DMS79 (cell line): Measurements from ENCODE around the gene COMTD1.

Experiments
- DNase-seq: peaks from one replicate; lab custom pipeline; 2025; lab: John Stamatoyannopoulos, UW

The COMTD1 gene

DNA sequence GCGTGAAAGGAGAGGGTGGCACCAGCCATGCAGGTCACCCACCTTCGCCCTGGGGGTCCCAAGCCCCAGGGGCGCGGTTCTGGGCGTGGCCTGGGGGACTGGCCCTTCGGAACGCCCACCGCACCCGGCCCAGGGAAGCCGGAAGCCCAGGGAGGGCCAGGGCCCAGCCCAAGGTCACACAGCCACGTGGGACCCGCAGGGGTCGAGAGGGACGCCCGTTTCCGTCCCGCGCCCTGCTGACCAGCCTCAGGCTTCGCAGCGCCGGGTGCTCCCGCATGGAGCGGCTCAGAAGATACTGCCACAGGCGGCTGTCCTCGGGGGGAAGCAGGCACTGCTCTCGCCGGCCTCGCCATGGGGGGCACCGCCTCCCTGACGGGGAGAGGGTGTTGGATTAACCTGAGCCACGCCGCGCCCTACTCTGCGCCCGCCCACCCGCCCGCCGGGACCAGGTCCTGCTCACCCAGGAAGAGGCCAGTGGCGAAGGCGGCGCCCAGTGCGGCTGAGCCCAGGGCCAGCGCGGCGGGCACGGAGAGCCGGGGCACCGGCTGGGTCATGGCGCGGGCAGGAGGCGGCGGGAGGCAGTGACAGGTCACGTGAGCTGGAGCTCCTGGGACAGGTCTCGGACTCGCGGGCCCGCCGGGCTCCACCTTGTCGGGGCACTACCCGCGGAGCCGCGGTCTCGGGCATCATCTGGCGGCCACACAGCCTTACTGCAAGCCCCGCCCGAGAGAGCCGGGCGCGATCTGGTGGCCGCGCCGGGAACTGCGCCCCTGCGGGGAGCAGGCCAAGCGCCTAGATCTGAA, at the start of gene COMTD1:
Gene COMTD1 (minus strand): TSS at position 583 of the 803 bp plus-strand sequence. CDS start 29 bp downstream, at position 554.
- DNase-seq, result peak; percentile 64

DNA sequence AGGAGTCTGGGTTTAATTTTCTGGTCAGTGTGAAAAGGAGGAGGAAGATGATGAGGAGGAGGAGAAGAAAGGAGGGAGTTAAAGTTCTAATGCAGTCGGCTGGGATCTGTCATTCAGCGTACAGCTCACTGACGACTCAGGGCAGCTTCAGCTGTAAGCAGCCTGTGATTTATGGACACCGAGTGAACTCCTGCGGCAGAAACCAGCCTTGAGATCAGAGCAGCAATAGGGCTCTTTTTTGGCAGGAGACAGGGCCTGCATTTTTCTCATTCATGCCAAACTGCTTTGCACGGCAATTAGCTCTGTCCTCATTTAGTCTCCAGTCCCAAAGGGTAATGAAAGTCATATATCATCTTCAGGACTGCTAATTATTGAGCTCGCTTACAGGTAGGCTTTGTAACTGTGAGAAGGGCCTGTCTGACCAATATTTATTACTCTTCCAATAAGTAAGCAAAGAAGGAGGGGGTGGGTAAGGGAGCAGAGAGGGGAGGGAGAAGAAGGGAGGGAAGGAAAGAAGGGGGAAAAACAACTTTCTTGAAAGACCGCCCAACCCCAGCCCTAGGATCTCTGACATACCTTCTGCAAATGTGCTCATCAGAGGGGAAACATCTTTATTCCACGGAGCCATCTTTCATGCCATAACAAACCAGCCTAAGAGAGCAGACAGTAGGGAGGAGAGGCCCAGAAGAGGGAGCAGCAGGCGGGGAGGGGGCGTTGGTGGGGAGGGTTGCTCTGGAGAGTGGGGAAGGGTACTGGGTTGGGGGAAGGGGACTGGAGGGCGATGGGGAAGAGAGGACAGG, 48.1 kb upstream of the COMTD1 start:
- no peak for DNase-seq

DNA sequence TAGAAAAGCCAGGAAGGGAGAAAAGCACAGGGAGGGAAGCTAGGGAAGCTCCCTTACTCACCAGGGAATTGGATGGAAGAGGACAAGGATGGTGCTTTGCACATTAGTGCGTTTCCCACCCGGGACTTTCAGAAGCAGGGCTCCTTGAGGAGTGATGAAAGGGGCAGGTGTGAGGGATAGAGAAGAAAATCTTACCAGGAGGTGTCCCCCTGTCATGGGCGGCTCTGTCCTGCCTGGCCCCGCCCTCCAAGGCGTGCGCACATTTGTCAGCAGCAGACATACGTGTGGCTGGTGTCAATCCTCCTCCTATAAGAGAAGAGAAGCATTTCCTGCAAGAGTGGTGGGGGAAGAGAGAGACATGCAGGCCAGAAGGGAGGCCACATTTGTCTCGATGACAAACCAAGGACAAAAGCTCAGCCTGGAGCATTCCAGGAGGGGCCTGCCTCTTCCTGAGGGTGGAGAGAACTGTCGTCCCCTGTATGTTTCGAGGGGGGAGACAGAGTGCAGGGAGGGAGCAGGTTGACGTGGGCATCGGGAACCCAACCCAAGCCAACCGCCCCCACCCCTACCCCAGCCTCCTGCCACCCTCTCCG, 47.4 kb upstream of the COMTD1 start:
- DNase-seq, result no peak

DNA sequence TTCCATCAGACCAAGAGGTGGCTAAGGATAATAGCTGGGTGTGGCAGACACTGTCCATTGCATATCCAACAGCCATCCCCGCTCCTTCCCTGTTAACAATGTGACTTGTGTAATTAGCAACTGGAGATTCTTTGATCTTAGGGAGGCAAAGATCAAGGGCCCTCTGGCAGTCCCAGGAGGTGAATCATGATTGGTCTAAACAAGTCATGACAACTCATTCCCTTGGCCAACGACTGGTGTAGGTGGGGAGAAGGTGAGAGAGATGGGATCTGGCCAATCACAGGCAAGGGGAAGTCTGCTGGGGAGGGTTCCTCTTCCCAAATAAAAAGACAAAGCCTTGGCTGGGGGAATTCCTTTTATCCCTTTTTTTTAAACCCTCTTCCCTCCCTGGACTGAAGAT, 46.2 kb upstream of the COMTD1 start:
- no peak for DNase-seq

DNA sequence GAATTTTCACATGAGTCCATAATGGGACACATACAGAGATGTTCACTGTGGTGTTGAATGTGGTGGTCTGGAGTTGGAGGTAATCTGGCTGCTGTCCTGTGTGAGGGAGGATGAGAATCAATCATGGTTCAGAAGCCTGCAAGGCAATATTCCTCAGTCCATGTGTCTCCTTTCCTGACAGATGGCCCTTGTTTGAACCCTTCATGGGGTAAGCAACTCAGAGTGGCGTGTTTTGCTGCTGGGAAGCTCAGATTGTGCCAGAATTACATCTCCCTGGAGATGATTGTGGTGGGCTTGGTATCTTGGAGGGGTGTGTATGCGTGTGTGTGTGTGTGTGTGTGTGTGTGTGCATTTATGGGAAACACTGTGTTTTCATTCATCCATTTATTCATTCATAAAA, 44.5 kb upstream of the COMTD1 start:
- no peak for DNase-seq

DNA sequence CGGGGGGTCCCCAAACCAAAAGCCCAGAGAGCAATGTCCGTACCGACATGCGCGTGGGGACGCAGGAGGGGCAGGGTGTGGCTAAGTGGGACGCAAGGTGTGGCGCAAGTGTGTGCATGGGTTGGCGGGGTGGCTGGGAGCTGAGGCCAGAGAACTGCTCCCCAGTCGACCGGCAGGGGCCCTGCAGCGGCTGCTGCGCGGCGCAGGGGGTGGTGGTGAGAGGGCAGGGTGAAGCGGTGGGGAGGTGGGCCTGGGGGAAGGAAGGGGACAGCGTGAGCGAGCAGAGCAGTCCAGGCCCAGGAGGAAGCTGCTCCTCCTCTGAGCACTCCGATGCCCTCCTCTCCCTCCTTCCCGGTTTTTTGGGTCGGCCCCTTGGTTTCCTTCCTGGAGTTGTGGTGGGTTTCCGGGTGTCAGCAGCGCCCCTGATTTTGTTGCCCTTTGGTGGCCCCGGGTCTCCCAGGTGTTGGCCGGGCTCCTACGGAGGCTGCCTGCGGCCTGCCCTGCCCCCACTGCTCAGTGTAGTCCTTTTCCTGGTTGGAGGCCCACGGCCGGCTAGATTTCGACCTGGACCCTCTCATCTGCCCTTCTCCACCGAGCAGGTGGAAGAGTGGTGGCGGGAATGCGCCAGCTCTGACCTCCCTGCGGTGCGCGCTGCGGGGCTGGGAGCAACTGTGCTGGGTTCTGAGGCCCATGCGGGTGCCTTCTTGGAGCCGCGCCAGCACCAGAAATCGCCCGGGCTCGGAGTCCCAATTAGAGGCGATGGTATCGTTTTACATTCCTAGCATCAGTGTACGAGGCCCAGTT, 40.5 kb upstream of the COMTD1 start:
- DNase-seq, result no peak

DNA sequence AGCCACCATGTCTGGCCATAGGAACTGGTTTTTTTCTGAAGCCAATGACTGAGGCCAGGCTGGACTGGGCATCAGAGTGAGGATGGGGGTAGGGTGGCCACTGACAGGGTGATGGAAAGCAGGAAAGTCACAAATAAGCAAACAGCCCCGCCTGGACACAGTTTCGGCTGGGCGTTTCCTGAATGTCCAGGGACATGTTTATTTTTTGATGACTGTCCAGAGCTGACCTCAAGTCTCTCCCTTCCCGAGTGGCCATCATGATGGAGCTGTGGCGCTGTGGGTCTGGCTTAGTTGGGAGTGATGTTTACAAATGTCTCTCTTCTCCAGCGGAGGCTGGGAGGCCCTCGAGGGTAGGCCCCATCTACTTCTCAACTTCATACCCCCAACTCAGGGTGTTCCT, 37.1 kb upstream of the COMTD1 start:
- no peak for DNase-seq

DNA sequence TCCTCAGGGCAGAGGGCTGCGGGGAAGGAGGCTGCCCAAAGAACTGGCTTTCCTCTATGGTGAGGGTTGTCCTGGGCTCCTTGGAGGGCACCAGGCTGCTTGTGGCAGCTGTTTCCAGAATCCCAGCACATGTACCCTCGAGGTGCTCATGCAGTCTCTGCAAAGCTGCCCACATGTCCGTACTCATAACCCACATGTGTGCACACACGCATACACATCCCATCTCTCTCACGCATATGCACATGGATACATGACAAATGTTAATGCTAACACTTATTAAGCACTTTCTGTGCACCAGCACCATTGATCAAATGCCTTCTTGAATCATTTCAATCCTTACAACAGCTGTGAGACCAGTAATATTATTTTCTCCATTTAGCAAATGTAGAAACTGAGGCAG, 36.3 kb upstream of the COMTD1 start:
- no peak for DNase-seq

DNA sequence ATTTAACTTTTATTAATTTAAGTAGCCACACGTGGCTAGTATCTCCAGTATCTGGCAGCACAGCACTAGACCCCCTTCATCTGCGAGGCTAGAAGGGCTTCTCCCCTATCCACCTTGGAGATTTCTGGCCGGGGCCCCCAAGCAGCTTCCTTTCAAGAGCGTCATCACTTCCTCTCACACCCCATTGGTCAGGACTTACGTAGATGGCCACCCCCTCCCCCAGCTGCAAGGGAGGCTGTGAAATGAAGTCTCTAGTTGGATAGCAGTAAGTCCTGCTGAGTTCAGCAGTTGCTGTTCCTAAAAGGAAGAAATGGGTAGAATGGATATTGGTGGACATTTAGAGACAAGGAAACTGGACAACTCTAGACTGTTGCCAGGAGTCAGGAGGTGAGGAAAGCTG, 33.8 kb upstream of the COMTD1 start:
- no peak for DNase-seq

DNA sequence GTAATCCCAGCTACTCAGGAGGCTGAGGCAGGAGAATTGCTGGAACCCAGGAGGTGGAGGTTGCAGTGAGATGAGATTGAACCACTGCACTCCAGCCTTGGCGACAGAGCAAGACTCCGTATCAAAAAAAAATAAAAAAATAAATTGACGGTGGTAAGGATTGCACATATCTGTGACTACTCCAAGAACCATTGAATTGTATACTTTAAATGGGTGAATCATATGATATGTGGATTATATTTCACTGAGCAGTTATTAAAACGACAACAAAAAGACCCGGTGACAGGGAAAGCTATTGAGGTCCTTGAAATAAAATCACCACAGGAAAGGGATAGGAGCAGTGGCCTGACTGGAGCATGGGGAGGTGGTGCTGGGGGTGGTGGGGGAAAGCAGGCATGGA, 31.2 kb upstream of the COMTD1 start:
- DNase-seq, result no peak

DNA sequence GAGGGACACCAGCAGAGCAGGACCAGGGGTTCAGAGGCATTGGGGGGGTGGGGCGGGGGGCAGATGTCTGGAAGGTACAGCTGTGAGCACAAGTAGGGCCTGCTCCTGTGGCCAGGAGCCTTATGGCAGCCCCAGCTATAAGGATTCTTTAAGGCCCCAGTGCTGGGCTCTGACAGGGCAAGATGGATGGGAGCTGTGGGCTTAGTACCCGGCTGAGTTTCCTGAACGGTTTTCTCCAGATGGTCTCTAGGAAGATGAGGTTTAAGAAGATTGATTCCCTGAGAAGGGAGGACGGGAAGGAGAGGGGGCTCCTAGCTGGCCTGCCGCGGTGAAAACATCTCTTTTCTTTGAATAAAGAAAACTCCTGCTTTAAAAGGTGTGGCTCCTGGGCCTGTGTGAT, 30.1 kb upstream of the COMTD1 start:
- DNase-seq, result no peak

DNA sequence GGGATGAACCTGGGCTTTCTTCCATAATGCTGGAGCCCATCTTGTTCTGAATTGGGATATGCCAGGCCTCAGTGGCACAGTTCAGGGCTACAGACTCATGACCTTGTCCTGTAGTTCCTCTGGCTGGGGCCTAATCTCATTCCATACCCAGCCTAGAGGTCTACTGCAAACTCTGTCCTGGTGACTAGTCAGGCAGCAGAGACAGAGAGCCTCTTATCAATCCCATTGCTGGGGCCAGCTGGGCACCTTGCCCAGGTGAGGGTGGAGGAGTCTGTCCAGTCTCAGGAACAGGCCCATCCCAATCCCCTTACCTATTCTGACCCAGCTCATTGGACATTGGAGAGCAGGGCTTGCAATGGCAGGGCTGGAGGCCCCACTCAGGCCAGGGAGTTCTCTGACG, 28.0 kb upstream of the COMTD1 start:
- no peak for DNase-seq

DNA sequence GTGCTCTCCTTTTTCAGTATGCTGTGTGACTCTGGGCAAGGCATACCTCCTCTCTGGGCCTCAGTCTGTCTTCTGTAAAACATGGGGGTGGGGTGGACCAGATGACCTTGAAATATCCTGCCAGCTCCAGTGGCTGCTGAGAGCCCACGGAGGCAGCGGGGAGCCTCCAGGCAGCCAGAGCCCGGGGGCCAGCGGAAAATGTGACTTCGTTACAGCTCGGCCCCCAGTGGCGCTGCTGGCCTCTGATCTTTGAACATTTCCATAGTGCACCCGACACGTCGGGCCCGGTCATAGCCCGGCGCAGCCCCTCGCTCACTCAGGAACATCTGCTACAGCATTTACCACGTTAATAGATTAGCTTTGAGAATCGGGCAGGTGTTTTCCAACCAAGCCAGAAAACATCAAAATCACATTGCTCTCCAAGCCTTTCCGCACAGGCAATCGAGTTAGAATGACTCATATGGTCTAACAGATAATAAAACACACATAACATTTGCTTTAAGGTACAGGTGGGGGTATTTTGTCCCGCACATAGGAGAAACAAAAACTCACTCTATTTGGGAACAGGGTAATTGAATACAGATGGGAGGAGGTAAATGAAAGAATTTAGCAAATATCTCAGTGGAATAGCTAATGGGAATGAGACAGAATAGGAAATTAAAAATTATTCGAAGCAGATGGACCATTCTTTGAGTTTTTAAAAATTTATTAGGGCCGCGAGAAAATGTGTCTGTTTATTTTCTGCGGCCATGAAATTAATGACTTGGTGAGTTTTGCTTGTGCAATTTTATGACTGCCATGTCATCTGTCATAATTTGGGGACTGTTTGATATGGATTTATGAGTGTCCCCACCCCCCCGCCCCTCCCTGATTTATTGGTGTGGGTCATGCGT, 26.3 kb upstream of the COMTD1 start:
- no peak for DNase-seq

DNA sequence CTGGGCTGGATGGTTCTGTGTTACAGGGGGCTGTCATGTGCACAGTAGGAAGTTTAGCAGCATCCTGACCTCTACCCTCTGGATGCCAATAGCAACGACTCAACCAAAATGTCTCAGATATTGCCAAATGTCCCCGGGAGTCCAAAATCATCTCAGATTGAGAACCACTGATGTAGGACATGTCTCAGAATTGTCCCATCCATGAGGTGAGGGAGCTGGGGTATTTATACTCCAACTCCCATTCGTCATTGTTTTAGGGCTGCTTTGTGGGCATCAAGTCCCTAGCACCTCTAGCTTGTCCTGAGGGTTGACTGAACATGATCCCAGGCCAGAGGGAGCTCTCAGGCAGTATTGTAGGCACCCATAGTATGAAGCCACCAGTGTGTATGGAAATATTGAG, 25.2 kb upstream of the COMTD1 start:
- no peak for DNase-seq

DNA sequence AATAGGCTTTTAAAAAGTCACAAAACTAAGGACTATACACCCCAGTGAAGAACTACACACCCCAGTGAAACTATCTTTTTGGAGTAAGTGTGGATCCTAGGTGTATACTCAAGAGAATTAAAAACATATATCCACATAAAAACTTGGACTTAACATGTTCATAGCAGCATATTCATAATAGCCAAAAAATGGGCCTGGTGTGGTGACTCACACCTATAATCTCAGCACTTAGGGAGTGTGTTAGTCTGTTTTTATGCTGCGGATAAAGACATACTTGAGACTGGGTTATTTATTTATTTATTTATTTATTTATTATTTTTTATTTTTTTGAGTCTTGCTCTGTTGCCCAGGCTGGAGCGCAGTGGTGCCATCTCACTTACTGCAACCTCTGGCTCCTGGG, 19.0 kb upstream of the COMTD1 start:
- no peak for DNase-seq

DNA sequence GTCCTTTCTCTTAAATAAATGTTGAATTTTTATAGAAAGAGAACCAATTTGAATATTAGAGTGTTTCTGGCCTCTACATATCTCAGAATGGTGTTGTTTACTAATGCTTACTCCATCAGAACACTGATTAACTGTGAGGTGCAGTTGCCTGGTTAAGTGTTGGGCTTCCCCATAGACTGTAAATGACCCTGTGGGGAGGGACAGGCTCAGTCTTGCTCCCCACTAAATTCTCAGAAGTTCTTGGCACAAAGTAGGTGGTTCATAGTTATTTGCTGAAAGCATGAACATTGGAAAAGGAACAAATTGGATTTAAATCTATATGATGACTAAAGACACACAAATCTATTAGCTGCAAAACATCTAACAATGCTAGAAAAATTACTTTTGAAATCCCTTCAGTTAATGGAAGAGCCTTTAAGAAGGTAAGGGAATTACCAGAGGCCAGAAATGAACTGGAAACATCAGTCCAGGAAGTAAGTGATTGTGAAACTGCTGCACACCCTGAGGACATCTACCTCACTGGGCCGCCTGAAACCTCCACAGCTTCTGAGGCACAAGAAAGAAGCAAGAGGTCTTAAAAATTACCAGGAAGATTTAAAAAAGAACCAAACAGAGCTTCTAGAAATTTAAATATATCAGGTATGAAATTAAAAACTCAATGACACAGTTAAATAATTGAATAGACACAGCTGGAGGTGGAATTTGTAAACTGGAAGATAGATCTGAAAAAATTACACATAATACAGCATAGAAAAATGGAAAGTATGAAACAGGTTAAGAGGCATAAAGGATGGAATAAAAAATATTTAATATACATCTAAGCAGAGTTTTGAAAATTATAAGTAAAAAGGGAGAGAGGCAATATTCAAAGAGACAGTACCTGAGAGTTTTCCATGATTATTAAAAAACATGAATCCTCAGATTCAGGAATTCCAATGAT, 17.8 kb upstream of the COMTD1 start:
- no peak for DNase-seq

DNA sequence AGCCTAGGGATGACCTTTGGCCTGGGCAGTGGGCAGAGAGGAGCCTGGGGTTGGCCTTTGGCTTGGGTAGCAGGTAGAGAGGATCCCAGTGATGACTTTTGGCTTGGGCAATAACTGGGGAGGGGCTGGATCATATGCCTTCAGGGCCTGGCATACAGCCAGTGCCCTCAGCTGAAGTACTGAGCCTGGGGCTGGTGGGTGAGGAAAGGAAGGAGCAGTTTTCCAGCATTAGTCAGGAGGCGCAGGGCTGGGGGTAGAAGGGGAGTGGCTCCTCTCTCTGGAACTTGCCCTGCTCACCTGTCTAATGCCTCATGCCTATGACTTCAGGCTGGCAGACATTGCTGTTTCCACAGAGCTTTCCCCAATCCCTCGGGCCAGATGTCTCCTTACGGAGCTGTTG, 15.2 kb upstream of the COMTD1 start:
- DNase-seq, result no peak

DNA sequence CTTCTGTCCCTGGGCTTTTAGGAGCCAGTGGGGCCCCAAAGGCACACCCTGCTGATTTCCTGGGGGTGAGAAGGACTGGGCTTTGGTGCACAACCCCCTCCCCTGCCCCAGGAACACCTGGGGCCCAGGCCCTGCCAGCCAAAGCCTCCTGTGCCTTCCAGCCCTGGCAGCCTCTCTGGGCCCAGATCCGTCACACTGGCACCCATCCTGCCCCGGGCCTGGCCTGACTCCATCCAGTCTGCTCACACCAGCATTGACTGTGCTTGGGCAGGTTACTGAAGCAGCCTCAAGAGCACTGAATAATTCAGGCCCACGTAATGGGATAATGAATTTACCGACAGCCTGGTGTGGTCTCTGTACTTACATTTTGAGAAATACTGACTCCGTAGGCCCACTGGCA, 12.0 kb upstream of the COMTD1 start:
- DNase-seq, result no peak

DNA sequence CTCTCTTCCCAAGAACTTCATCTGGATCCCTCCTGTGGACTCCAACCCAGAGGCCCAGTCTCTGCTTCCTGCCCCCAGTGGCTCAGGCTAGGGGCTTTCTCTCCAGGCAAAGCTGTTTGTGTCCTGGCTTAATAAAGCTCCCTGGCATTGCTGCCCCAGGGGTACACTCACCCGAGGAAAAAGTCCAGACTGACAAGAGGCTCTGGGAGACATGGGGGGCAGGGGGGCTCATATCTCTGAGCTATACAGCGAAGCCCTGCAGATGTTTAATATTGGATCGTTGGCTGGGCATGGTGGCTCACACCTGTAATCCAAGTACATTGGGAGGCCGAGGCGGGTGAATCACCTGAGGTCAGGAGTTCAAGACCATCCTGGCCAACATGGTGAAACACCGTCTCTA, 10.7 kb upstream of the COMTD1 start:
- DNase-seq, result no peak
